Measurements from ENCODE around the gene DYRK4.

Gene DYRK4

GRCh38 chr12:4610481-4610880 lies 48.5 kb downstream of the DYRK4 start:
- no peak for DNase-seq (ENCODE audit: low read depth in 4 of 4, low spot score in 1 of 4)

DNA sequence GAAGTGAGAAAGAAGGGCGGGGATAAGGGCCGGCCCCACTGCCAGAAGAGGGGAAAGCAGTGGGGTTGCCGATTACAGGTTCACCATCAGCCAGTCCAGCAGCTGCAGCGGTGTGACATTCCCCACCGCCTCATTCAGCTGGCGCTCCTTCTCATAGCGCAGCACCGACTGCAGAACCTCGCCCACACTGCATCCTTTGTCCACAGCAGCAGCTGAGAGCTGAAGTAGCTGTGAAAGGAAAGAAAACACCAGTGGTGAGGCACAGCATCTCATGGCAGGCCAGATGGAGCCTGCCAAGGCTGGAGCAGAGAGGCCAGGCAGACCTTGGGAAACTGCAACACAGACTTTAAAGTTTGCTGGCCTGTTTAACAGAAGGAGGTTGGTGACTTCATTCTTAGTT lies 53.7 kb downstream of the DYRK4 start:
- no peak for DNase-seq (ENCODE audit: low read depth in 4 of 4, low spot score in 1 of 4)

GRCh38 chr12:4621511-4621910 lies 59.5 kb downstream of the DYRK4 start:
- no peak for DNase-seq (ENCODE audit: low read depth in 4 of 4, low spot score in 1 of 4)

DNA sequence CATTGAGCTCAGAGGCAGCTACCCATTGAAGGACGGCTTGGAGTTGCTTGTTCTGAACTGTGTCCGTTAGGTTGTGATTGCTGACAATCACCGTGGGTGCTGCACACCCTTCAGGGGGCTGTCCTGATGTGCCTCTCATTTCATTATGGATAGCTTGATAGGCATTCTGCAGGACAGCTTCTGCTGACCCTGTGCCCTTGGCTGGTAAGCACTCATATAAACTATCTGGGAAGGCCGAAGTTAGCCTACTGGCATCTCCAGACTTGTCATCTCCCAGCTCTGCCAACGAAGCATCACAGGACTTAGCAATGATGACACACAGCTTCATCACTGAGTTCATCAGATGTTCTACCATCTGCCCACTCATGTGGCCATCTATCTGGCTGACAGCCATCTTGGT lies 64.5 kb downstream of the DYRK4 start:
- no peak for DNase-seq (ENCODE audit: low read depth in 4 of 4, low spot score in 1 of 4)

DNA sequence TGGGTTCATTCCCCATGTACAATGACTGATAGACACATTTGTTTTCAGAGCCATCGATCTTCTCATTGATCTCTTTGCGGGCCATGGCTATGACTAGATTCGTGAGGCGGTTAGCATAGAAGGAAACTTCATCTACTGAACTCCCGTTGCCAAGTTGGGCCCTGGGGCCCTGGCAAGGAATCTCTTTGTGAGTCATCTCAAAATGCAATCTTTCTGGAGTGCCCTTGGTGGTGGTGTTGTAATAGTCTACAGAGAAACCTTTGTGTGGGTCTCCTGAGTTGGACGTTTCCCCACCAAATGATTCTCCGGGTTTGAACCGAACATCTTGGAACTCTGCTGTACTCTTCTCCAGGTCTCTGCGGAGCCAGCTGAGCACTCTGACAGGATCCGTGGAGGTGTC lies 66.4 kb downstream of the DYRK4 start:
- DNase-seq (ENCODE audit: low read depth in 4 of 4, low spot score in 1 of 4) = no peak

- no peak for DNase-seq (ENCODE audit: low read depth in 4 of 4, low spot score in 1 of 4)
These were observed 68.3 kb downstream of the DYRK4 start for GRCh38 chr12:4630262-4630661.

DNA sequence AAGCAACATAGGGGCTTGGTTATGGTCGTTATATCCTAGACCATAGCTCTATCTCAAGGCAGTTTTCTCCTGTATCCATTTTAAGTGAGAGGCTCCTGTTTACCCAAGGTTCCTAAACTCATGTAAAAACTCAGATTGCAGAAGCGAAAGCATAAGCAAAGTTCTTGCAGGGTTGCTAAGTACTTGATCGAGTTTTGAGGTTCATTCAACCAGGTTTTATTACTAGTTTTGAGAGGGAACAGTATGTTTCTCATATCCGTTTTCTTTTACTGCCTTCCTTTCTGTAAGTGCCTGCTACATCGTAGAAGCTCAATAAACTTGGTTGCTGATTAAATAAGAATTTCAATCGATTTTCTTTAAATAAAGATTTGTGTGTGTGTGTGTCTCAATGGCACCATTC lies 81.7 kb downstream of the DYRK4 start:
- no peak for DNase-seq (ENCODE audit: low read depth in 4 of 4, low spot score in 1 of 4)

DNA sequence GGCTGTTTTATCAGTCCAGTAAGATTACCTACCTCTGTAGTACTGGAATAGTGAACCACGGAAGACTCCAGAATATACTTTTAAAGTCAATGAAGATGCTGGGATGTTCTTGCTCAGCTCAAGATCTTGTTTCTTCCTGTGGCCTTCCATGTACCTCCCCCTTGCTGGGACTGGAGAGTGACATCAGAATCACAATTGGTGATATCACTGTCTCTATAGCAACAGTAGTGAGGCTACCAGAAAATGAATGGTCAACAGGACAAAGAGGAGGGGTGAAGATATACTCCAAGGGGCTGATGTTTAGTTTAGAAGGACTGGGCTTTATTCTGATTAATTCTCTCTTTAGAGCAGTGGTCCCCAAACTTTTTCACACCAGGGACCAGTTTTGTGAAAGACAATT lies 83.0 kb downstream of the DYRK4 start:
- no peak for DNase-seq (ENCODE audit: low read depth in 4 of 4, low spot score in 1 of 4)

DNA sequence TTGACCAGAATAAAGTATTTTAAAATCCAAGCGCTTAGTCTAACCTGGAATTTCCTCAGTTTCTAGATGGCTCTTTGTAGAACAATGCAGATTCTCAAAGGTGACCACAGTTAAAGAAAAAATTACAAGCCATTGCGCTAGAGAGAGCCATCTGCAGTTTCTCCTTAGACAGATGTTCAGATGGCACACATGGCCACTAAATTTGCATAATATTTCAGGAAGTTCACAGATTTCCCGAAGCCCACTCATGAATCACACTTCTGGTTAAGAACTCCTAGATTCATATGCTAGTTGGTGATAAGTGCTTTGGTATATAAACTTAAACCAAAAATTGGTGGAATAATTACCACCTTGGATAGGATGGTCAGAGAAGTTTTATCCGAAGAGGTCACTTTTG lies 86.1 kb downstream of the DYRK4 start:
- no peak for DNase-seq (ENCODE audit: low read depth in 4 of 4, low spot score in 1 of 4)

- DNase-seq (ENCODE audit: low read depth in 4 of 4, low spot score in 1 of 4) = peak; percentile 47 to 69 (median 59)
These were observed 86.7 kb downstream of the DYRK4 start, which contains the start of the genes AKAP3 and NDUFA9 for GRCh38 chr12:4648501-4649357. TSS of gene AKAP3 (minus strand) at chr12:4649051. CDS start at chr12:4638196, 10,855 bp downstream. TSS of gene NDUFA9 (plus strand) at chr12:4649114. CDS start at chr12:4649127, 13 bp downstream.

DNA sequence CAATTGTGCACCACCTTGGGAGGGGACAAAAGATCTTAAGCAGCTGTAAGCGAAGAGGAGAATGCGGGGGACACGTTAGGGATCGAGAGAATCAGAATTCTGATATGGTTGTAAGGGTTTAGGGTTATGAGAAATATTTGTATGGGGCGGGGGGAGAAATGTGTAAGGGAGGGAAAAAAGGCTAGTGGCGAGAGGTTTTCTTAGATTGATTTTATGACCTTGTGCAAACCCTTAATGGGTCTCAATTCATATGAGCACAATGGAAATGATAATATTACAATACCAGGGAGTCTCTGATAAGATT lies 87.3 kb downstream of the DYRK4 start:
- DNase-seq (ENCODE audit: low read depth in 4 of 4, low spot score in 1 of 4) = no peak

- no peak for DNase-seq (ENCODE audit: low read depth in 4 of 4, low spot score in 1 of 4)
These were observed 91.2 kb downstream of the DYRK4 start for GRCh38 chr12:4653257-4653656.

DNA sequence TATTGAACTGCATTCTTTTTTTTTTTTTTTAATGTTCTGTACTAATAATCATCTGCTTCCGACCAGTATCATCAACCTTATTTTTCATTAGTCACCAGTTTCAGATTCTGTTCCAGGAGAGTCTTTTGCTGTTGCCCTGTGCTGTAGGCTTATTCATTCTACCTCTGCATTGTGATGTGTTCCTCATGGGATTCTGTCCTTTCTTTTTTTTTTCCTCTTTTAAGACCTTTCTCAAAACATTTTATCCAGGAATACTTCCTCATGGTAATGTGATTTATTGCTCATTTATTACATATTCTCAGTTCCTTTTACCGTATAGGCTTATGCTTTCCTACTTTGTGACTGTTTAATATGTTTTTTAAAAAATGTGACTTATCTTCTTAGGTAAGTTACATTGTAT lies 91.7 kb downstream of the DYRK4 start:
- no peak for DNase-seq (ENCODE audit: low read depth in 4 of 4, low spot score in 1 of 4)

All from stimulated activated CD4-positive, alpha-beta T cell treated with anti-CD3 and anti-CD28 coated beads, Interleukin-1b, Interleukin-23, amount 100 ng/mL, for 24 hours (primary cell).